Hepatocyte (in vitro differentiated cells): ENCODE data around the gene SYNPR. TPM values are rescaled to one million over a fixed set of nuclear protein-coding genes. Genes with fewer than 3 reads are reported as not detected.

Experiments
- DNase-seq: peaks from one replicate; pipeline ENCODE4 v3.0.0-alpha.2; 2016; ENCODE audit warnings: low spot score
- H2AFZ ChIP-seq: fragments of 200-600 bp; sonication (generic); 2 replicates; pipeline ENCODE4 v1.6.0; 2016; ENCODE audit warnings: antibody characterized with exemption, mild to moderate bottlenecking
- H3K27ac ChIP-seq: fragments of 200-600 bp; sonication (generic); 2 replicates; pipeline ENCODE4 v1.5.1; 2016; ENCODE audit warnings: mild to moderate bottlenecking
- H3K27me3 ChIP-seq: fragments of 200-600 bp; sonication (generic); 2 replicates; pipeline ENCODE4 v1.6.1; 2016
- H3K36me3 ChIP-seq: fragments of 200-600 bp; sonication (generic); replicated peaks from 2 replicates; pipeline ENCODE4 v1.5.1; 2016; ENCODE audit warnings: low read depth; ENCODE audit not compliant: insufficient read depth
- H3K4me1 ChIP-seq: fragments of 200-600 bp; sonication (generic); 2 replicates; pipeline ENCODE4 v1.5.1; 2016; ENCODE audit warnings: mild to moderate bottlenecking, moderate library complexity; ENCODE audit not compliant: insufficient read depth
- H3K4me2 ChIP-seq: fragments of 200-600 bp; sonication (generic); 2 replicates; pipeline ENCODE4 v1.6.0; 2016
- H3K4me3 ChIP-seq: fragments of 200-600 bp; sonication (generic); 2 replicates; pipeline ENCODE4 v1.5.1; 2016; ENCODE audit warnings: mild to moderate bottlenecking
- H3K79me2 ChIP-seq: fragments of 200-600 bp; sonication (generic); 2 replicates; pipeline ENCODE4 v1.6.0; 2017; ENCODE audit warnings: mild to moderate bottlenecking
- H3K9me2 ChIP-seq: fragments of 200-600 bp; sonication (generic); replicated peaks from 2 replicates; pipeline ENCODE4 v1.6.0; 2017; ENCODE audit warnings: mild to moderate bottlenecking; ENCODE audit not compliant: insufficient read depth
- H3K9me3 ChIP-seq: fragments of 200-600 bp; sonication (generic); 2 replicates; pipeline ENCODE4 v1.5.1; 2016; ENCODE audit warnings: low read depth, mild to moderate bottlenecking
- H4K20me1 ChIP-seq: fragments of 200-600 bp; sonication (generic); 2 replicates; pipeline ENCODE4 v1.6.0; 2016; ENCODE audit warnings: mild to moderate bottlenecking; ENCODE audit not compliant: insufficient read depth, poor library complexity, severe bottlenecking
- CTCF ChIP-seq: fragments of 200-600 bp; sonication (generic); IDR thresholded peaks from 2 replicates; pipeline ENCODE4 v1.5.1; 2016; ENCODE audit warnings: antibody characterized with exemption, mild to moderate bottlenecking; ENCODE audit not compliant: poor library complexity
- EZH2 ChIP-seq: fragments of 200-600 bp; sonication (generic); IDR thresholded peaks from 2 replicates; pipeline ENCODE4 v1.6.1; 2016; ENCODE audit warnings: antibody characterized with exemption, mild to moderate bottlenecking, borderline replicate concordance
- EZH2phosphoT487 ChIP-seq: fragments of 200-600 bp; sonication (generic); IDR thresholded peaks from one replicate; pipeline ENCODE4 v1.6.1; 2018; ENCODE audit warnings: antibody characterized with exemption, mild to moderate bottlenecking, low read depth, moderate library complexity; ENCODE audit not compliant: unreplicated experiment, severe bottlenecking
- WGBS: methylation state at CpG from one replicate; pipeline ENCODE4 v1.1.6; 2016; ENCODE audit warnings: low lambda C conversion rate; ENCODE audit errors: missing lambda C conversion rate; 5-methylcytosine and 5-hydroxymethylcytosine counted together
- polyA plus RNA-seq: library from polyadenylated mRNA; unstranded; fragments of >200 nt; fragmentation: Nextera tagmentation; extraction: Ambion mirVana; gene quantifications from 2 replicates; pipeline ENCODE4 v1.2.1, GENCODE V29; 2016
- total RNA-seq: library from RNA; depleted of rRNA; stranded (reverse); fragments of >200 nt; gene quantifications from 2 replicates; pipeline ENCODE4 v1.2.3, GENCODE V29; 2014

SYNPR gene
- total and polyA plus RNA-seq, 2 experiments from 2014 or later = 0.37 TPM; not detected in 1

- TF ChIP-seq EZH2 (no peak), EZH2phosphoT487 (no peak), CTCF (no peak)
- WGBS = 93% methylated on average over 4 of the region's 4 CpGs
- H3K4me1 ChIP-seq = no peaks in the 10 kb centered on the region
- no peaks in the 10 kb centered on the region for H3K9me2 ChIP-seq
- H3K79me2 ChIP-seq = no peaks in the 10 kb centered on the region
- no peak overlapping the region for H3K27ac ChIP-seq
- H2AFZ ChIP-seq = no peak overlapping the region
- H3K4me3 ChIP-seq = no peak overlapping the region
- no peaks in the 10 kb centered on the region for H4K20me1 ChIP-seq
- DNase-seq = no peak
- H3K27me3 ChIP-seq = no peaks in the 10 kb centered on the region
- no peaks in the 10 kb centered on the region for H3K9me3 ChIP-seq
- no peak overlapping the region for H3K4me2 ChIP-seq
- H3K36me3 ChIP-seq = no peaks in the 10 kb centered on the region
Observed at GRCh38 chr3:63294332-63294731, 16.2 kb downstream of the SYNPR start.

- TF ChIP-seq EZH2phosphoT487 (no peak), EZH2 (no peak), CTCF (no peak)
Observed at GRCh38 chr3:63295356-63295755, 17.2 kb downstream of the SYNPR start.

GRCh38 chr3:63295806-63296205 lies 17.7 kb downstream of the SYNPR start:
- Histone ChIP-seq H3K79me2 (no peaks in the 10 kb centered on the region), H3K36me3 (no peaks in the 10 kb centered on the region), H3K4me1 (no peaks in the 10 kb centered on the region), H3K4me3 (no peak overlapping the region), H3K9me2 (no peaks in the 10 kb centered on the region), H3K9me3 (no peaks in the 10 kb centered on the region), H3K27ac (no peak overlapping the region), H3K27me3 (no peaks in the 10 kb centered on the region), H4K20me1 (no peaks in the 10 kb centered on the region), H2AFZ (no peak overlapping the region), H3K4me2 (no peak overlapping the region)
- DNase-seq = no peak
- no peak for TF ChIP-seq EZH2
- TF ChIP-seq EZH2phosphoT487 = no peak

More at GRCh38 chr3:63295356-63295755, 17.2 kb downstream of the SYNPR start:
- Histone ChIP-seq H3K36me3 (no peaks in the 10 kb centered on the region), H3K4me2 (no peak overlapping the region), H3K27me3 (no peaks in the 10 kb centered on the region), H3K4me1 (no peaks in the 10 kb centered on the region), H2AFZ (no peak overlapping the region), H4K20me1 (no peaks in the 10 kb centered on the region), H3K4me3 (no peak overlapping the region), H3K9me2 (no peaks in the 10 kb centered on the region), H3K27ac (no peak overlapping the region), H3K9me3 (no peaks in the 10 kb centered on the region), H3K79me2 (no peaks in the 10 kb centered on the region)
- WGBS = 73% methylated on average over 4 of the region's 4 CpGs
- no peak for DNase-seq

- DNase-seq = no peak
- Histone ChIP-seq H2AFZ (no peak overlapping the region), H4K20me1 (no peaks in the 10 kb centered on the region), H3K27me3 (no peaks in the 10 kb centered on the region), H3K27ac (no peak overlapping the region), H3K4me2 (no peak overlapping the region), H3K4me3 (no peak overlapping the region), H3K4me1 (no peaks in the 10 kb centered on the region), H3K9me2 (no peaks in the 10 kb centered on the region), H3K36me3 (no peaks in the 10 kb centered on the region), H3K79me2 (no peaks in the 10 kb centered on the region), H3K9me3 (no peaks in the 10 kb centered on the region)
- TF ChIP-seq EZH2 (no peak), EZH2phosphoT487 (no peak), CTCF (no peak)
- WGBS = 90% methylated on average over 4 of the region's 4 CpGs
Observed at GRCh38 chr3:63296249-63296648, 18.1 kb downstream of the SYNPR start.
